Activated naive CD4-positive, alpha-beta T cell treated with anti-CD3 and anti-CD28 coated beads, Interleukin-2, amount 50 U/mL, for 24 hours (primary cell): Measurements from ENCODE around the gene TMEM91.
"Not testable (repeated sequence)": the region's sequence is repeated elsewhere in the genome, so short reads cannot be mapped to it uniquely, and the experiment has no call there.

ENCODE experiments used
- H3K27ac Mint-ChIP-seq: one replicate; pipeline ENCODE4 v1.8.0; 2021; ENCODE audit warnings: mild to moderate bottlenecking, mixed read lengths
- H3K27me3 Mint-ChIP-seq: one replicate; pipeline ENCODE4 v1.8.0; 2021; ENCODE audit warnings: mixed read lengths
- H3K36me3 Mint-ChIP-seq: one replicate; pipeline ENCODE4 v1.8.0; 2021; ENCODE audit warnings: mixed read lengths
- H3K4me1 Mint-ChIP-seq: one replicate; pipeline ENCODE4 v1.8.0; 2021; ENCODE audit warnings: mixed read lengths
- H3K4me3 Mint-ChIP-seq: one replicate; pipeline ENCODE4 v1.8.0; 2021; ENCODE audit warnings: mild to moderate bottlenecking, mixed read lengths
- H3K9me3 Mint-ChIP-seq: one replicate; pipeline ENCODE4 v1.8.0; 2021; ENCODE audit warnings: mixed read lengths

Gene TMEM91

GRCh38 chr19:41346916-41347315 is 29.4 kb upstream of the TMEM91 start:
- H3K27ac Mint-ChIP-seq, H3K27me3 Mint-ChIP-seq, H3K9me3 Mint-ChIP-seq, H3K36me3 Mint-ChIP-seq, H3K4me3 Mint-ChIP-seq: not testable (repeated sequence)
- H3K4me1 Mint-ChIP-seq = peaks cover 55% of the 10 kb centered on the region

- Mint-ChIP-seq H3K9me3 (no peaks in the 10 kb centered on the region), H3K27me3 (no peaks in the 10 kb centered on the region), H3K4me3 (peak overlapping the region; percentile 95), H3K36me3 (peaks cover 6% of the 10 kb centered on the region), H3K4me1 (peaks cover 48% of the 10 kb centered on the region), H3K27ac (peak overlapping the region; percentile 80)
Observed at GRCh38 chr19:41350735-41351338, 25.5 kb upstream of the TMEM91 start.

GRCh38 chr19:41351339-41352245 is 24.7 kb upstream of the TMEM91 start:
- Mint-ChIP-seq H3K27me3 (no peaks in the 10 kb centered on the region), H3K9me3 (no peaks in the 10 kb centered on the region), H3K36me3 (peaks cover 6% of the 10 kb centered on the region), H3K27ac (peak overlapping the region; percentile 97), H3K4me1 (peaks cover 51% of the 10 kb centered on the region), H3K4me3 (peak overlapping the region; percentile 95)

- peak overlapping the region; percentile 97 for H3K27ac Mint-ChIP-seq
- H3K36me3 Mint-ChIP-seq = peaks cover 6% of the 10 kb centered on the region
Observed at GRCh38 chr19:41352279-41352608, 24.1 kb upstream of the TMEM91 start.

GRCh38 chr19:41352609-41353465 is 23.5 kb upstream of the TMEM91 start:
- H3K27me3 Mint-ChIP-seq = no peaks in the 10 kb centered on the region
- peak overlapping the region; percentile 95 for H3K4me3 Mint-ChIP-seq
- H3K9me3 Mint-ChIP-seq = no peaks in the 10 kb centered on the region
- peak overlapping the region; percentile 97 for H3K27ac Mint-ChIP-seq
- peaks cover 60% of the 10 kb centered on the region for H3K4me1 Mint-ChIP-seq
- H3K36me3 Mint-ChIP-seq = peaks cover 6% of the 10 kb centered on the region

More at GRCh38 chr19:41352279-41352608, 24.1 kb upstream of the TMEM91 start:
- Mint-ChIP-seq H3K4me1 (peaks cover 54% of the 10 kb centered on the region), H3K27me3 (no peaks in the 10 kb centered on the region), H3K4me3 (peak overlapping the region; percentile 95), H3K9me3 (no peaks in the 10 kb centered on the region)

GRCh38 chr19:41353466-41354342 is 22.6 kb upstream of the TMEM91 start, which contains the start of gene TGFB1:
Gene TGFB1 (minus strand): TSS chr19:41353922. CDS start chr19:41353044, 878 bp downstream.
- peaks cover 3% of the 10 kb centered on the region for H3K36me3 Mint-ChIP-seq
- H3K4me3 Mint-ChIP-seq = peak within 1 kb of the TSS; percentile 95
- no peaks in the 10 kb centered on the region for H3K27me3 Mint-ChIP-seq

GRCh38 chr19:41354343-41354953 is 21.9 kb upstream of the TMEM91 start:
- H3K27me3 Mint-ChIP-seq = no peaks in the 10 kb centered on the region
- no peaks in the 10 kb centered on the region for H3K9me3 Mint-ChIP-seq
- peak overlapping the region; percentile 88 for H3K27ac Mint-ChIP-seq
- H3K4me3 Mint-ChIP-seq = peak overlapping the region; percentile 91
- H3K36me3 Mint-ChIP-seq = no peaks in the 10 kb centered on the region
- H3K4me1 Mint-ChIP-seq = peaks cover 56% of the 10 kb centered on the region

More at GRCh38 chr19:41353466-41354342, 22.6 kb upstream of the TMEM91 start, which contains the start of gene TGFB1:
- Mint-ChIP-seq H3K27ac (peak within 1 kb of the TSS; percentile 88), H3K4me1 (peaks cover 63% of the 10 kb centered on the region), H3K9me3 (no peaks in the 10 kb centered on the region)

GRCh38 chr19:41355035-41355434 is 21.3 kb upstream of the TMEM91 start:
- H3K9me3 Mint-ChIP-seq = no peaks in the 10 kb centered on the region
- no peaks in the 10 kb centered on the region for H3K36me3 Mint-ChIP-seq
- peak overlapping the region; percentile 65 for H3K4me3 Mint-ChIP-seq
- H3K4me1 Mint-ChIP-seq = peaks cover 54% of the 10 kb centered on the region
- H3K27ac Mint-ChIP-seq = peak overlapping the region; percentile 69
- no peaks in the 10 kb centered on the region for H3K27me3 Mint-ChIP-seq

- Mint-ChIP-seq H3K27me3 (no peaks in the 10 kb centered on the region), H3K4me3 (peak overlapping the region; percentile 75), H3K4me1 (peaks cover 53% of the 10 kb centered on the region), H3K9me3 (no peaks in the 10 kb centered on the region), H3K36me3 (no peaks in the 10 kb centered on the region), H3K27ac (peak overlapping the region; percentile 93)
Observed at GRCh38 chr19:41355802-41356201, 20.5 kb upstream of the TMEM91 start.

- H3K27me3 Mint-ChIP-seq = no peaks in the 10 kb centered on the region
- H3K4me3 Mint-ChIP-seq = peak overlapping the region; percentile 83
- no peaks in the 10 kb centered on the region for H3K9me3 Mint-ChIP-seq
- no peaks in the 10 kb centered on the region for H3K36me3 Mint-ChIP-seq
- H3K4me1 Mint-ChIP-seq = peaks cover 50% of the 10 kb centered on the region
- H3K27ac Mint-ChIP-seq = peak overlapping the region; percentile 93
Observed at GRCh38 chr19:41356984-41357739, 19.2 kb upstream of the TMEM91 start.

GRCh38 chr19:41357746-41358145 is 18.6 kb upstream of the TMEM91 start:
- Mint-ChIP-seq H3K4me1 (peaks cover 55% of the 10 kb centered on the region), H3K36me3 (no peaks in the 10 kb centered on the region), H3K27me3 (no peaks in the 10 kb centered on the region), H3K27ac (peak overlapping the region; percentile 70), H3K9me3 (no peaks in the 10 kb centered on the region), H3K4me3 (peak overlapping the region; percentile 47)

- H3K4me1 Mint-ChIP-seq = peaks cover 67% of the 10 kb centered on the region
- H3K4me3 Mint-ChIP-seq = no peak overlapping the region
- peak overlapping the region; percentile 65 for H3K27ac Mint-ChIP-seq
Observed at GRCh38 chr19:41359741-41360140, 16.6 kb upstream of the TMEM91 start.

GRCh38 chr19:41362143-41362847 is 14.0 kb upstream of the TMEM91 start:
- Mint-ChIP-seq H3K27me3 (no peaks in the 10 kb centered on the region), H3K4me1 (peaks cover 51% of the 10 kb centered on the region), H3K27ac (peak overlapping the region; percentile 100), H3K4me3 (peak overlapping the region; percentile 97), H3K36me3 (peaks cover 3% of the 10 kb centered on the region), H3K9me3 (no peaks in the 10 kb centered on the region)

More at GRCh38 chr19:41359741-41360140, 16.6 kb upstream of the TMEM91 start:
- no peaks in the 10 kb centered on the region for H3K36me3 Mint-ChIP-seq
- no peaks in the 10 kb centered on the region for H3K9me3 Mint-ChIP-seq
- no peaks in the 10 kb centered on the region for H3K27me3 Mint-ChIP-seq
